Amygdala (tissue), 56 donors: ENCODE data around the gene DNM3.

Experiments
- DNase-seq, 56 donors: peaks; one replicate each; lab custom pipeline; 2025; lab: John Stamatoyannopoulos, UW

DNM3 gene

DNA sequence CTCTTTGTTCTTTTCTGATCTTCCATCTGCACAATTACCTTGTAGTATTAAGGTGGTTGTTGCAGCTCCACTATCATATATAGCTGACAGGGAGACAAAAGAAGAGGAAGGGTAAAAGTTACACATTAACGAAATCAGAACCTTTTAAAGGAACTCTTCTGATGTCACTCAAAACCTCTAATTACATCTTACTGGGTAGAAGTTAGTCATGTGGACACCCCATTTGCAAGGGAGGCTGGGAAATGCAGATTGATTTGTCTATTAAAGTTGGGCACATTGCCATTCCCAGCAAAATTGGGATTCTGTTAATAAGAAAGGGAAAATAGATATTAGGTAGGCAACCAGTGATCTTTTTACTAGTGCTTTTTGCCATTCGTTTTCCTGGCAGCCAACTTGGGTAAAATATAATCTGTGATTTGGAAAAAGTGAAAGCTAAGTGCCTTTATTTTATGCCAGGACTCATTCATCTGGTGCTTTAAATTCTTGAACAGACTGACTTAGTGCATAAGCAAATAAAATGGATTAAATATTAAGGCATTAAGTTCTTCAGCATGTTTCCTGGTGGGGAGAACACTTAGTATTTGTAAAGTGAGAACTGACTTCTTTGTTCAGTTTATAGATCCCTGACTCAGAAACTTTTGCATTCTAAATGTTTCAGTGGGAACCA is 71.3 kb downstream of the DNM3 start:
- no peak for DNase-seq

DNA sequence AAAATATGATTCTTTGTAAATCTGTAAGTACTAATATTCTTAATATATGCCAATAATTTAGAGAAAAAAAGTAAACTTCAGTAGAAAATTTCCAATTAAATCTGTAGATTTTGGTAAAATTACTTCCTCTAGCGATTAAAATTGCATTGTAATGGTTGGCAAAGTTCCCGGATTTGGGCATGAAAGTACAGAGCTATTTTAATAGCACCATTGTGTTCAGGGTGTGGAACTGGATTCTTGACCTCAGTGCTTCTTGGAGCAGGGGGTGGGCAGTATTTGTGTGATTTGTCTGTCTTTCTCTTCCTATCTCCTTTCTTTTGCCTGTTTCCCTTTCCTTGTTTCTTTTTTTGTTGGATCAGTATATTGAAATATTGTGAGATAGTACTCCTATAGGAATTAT is 72.1 kb downstream of the DNM3 start:
- DNase-seq: peak in 10 of 56 donors; percentile 18 to 62 (median 26)

- DNase-seq: no peak
Measured at GRCh38 chr1:171916315-171916771, 75.0 kb downstream of the DNM3 start.

DNA sequence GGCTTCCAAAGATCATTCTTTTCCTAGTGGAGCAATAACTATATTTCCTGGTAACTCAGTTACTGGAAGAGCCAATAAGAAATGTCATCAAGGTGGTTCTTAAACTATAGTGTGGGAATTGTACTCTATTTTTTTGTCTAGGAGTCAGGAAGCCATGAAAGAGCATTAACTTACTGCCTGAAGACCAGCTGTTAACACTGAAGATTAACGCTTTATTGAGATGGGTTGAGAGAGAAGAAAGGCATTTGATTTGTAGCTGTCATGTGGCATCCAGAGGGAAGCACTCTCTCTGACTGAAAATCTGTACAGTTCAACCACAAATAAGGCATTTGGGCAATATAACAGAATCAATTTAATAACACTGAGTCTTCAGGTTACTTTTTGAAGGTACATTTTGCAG is 76.0 kb downstream of the DNM3 start:
- no peak for DNase-seq

DNA sequence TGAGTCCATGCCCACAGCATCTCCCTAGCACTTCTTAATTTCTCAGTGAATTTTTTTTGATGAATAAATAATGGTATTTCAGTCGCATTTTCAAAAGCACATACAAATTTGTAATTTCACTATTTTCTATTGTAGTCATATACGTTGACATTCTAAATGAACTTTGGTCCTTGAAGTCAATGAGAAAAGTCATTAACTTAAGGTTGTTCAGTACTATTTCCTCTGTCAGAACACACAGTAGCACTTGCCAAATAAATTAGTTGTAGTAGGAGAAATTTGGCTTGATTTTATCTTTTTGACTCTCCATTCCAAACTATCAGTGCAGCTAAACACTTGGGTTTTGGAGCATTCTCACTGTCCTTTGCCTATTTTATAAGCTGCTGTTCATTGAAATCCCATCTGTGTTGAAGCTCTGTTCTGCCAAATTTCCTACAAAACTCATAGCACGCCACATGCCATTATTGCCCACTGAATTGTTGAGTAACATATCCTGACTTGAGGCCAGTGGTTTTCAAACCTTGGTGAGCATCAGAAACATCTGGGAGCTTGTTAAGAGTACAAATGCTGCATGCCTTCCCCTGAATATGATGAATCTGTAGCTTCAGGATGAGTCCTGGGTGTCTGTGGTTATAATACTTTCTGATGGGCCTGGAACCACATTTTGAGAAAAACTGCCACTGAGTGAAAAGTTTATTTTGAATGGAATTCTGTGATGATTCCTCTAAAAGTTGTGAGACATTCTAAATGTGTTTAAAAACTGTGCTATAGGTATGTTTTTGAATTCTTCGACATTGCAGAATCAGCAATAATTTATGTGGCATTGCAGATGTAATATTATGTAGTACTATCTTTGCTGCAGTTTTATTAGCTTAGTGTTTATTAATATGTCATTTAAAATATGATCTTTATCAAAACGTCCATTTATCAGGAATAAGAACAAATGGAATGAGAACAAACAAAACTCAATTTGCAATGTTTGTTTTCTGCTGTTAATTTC is 78.9 kb downstream of the DNM3 start:
- DNase-seq: no peak

GRCh38 chr1:171922999-171923398 is 81.7 kb downstream of the DNM3 start:
- no peak for DNase-seq

DNA sequence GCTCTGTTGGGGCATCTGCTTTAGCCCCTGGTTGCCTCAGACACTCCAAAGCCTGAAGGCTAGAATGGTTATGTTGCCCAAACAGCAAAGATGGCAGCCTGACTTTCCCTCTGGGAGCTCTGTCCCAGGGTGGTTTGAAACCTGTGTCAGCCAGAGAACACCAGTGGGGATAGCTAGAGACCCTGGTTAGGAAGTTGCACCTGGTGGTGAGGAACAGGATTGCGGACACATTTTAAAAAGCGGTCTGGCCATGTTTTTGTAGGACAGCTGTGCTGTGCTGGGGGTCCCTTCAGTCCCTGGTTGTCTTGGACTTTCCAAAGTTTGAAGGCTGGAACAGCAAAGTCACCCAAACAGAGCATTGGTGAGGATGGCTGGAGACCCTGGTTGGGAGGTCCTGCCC is 87.8 kb downstream of the DNM3 start:
- no peak for DNase-seq

GRCh38 chr1:171931752-171932151 is 90.5 kb downstream of the DNM3 start:
- no peak for DNase-seq

GRCh38 chr1:171934664-171935063 is 93.4 kb downstream of the DNM3 start:
- no peak for DNase-seq

DNA sequence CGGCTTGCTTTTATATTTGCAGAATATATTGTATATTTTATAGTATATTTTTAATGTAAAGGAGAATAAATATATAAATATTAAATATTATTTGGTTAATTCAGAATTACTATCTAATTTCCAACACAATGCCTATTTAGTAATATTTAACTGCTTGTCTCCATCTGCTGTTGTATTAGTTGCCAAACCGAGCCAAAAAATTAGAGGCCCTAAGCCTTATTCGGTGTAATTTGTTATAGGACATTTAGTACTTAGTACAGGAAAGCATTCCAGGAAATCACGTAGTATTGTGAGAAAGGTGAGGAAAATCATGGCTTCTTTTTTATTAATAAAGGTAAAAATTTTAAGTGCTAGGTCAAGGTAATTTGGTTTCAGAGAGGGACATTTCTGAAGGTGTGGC is 93.8 kb downstream of the DNM3 start:
- DNase-seq: no peak

GRCh38 chr1:171935664-171936063 is 94.4 kb downstream of the DNM3 start:
- no peak for DNase-seq

DNA sequence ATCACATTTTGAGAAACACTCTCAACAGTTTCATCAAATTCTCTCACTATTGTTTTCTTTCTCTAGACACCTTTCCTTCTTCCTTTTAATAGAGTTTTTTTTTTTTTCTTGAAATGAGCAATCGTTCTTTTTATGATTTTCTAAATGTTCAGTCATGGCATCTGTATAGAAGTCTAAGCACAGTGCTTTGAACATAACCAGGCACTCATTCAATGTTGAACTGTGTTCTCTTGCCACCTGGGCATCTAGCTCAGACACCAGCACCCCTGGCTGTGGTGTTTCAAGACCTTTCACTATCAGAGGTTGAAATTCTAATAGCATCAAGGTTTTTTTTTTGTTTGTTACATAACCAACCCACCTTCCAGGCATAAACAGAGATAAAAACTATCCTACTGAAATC is 96.6 kb downstream of the DNM3 start:
- no peak for DNase-seq

DNA sequence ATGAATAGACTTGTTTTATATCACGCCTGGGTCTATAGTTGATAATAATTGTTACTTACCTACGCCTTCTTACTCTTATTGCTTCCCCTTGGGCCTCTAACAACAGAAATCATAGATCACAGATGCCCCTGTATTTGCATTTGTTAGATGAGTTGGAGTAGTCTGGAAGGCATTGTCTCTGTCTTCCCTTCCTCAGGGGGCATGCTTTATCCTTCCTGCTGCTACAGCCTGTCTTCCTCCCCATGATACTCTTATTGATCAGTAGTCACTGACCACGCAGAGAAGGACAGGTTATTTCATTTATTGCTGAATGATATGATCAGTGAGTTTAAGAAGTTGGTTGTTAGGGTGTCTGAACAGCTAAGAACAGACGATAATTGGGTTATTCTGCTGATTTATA is 98.4 kb downstream of the DNM3 start:
- DNase-seq: no peak

DNA sequence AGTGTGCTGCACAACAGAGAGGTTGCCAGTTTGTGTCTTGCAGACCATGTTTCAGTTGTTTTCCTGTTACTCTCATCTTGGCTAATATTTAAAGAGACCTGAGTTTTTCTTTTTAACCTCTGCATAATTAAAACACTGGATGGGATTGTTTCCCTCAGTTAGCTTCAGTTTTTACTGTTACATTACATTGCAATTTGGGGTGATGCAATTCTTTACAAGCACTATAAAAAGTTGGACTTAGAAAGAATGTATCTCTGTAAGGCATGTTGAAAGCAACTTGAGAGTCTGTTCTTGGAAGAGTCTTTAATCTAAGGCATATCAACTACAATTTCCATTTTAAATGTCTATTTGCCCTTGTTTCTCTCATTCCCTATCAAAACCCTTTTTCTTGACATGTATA is 99.1 kb downstream of the DNM3 start:
- DNase-seq: no peak

- DNase-seq: no peak
Measured at GRCh38 chr1:171941920-171942319, 100.6 kb downstream of the DNM3 start.

DNA sequence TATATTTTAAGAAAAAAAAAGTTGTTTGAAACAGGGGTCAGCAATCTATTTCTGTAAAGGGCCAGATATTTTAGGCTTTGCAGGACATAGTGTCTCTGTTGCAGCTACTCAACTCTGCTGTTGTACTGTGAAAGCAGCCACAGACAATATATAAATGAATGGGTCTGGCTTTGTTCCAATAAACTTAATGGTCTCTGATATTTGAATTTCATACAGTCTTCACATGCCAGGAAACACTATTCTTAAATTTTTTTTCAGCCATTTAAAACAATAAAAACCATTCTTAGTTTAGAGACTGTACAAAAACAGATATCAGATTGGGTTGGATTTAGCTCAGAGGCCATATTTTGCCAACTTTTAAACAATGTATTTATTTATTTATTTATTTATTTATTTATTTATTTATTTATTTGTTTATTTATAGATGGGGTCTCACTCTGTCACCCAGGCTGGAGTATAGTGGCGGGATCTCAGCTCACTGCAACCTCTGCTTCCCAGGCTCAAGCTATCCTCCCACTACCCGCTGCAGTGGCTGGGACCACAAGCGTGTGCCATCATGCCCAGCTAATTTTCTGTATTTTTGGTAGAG is 102.8 kb downstream of the DNM3 start:
- DNase-seq: no peak

- no peak for DNase-seq
Measured at GRCh38 chr1:171948511-171948910, 107.2 kb downstream of the DNM3 start.

DNA sequence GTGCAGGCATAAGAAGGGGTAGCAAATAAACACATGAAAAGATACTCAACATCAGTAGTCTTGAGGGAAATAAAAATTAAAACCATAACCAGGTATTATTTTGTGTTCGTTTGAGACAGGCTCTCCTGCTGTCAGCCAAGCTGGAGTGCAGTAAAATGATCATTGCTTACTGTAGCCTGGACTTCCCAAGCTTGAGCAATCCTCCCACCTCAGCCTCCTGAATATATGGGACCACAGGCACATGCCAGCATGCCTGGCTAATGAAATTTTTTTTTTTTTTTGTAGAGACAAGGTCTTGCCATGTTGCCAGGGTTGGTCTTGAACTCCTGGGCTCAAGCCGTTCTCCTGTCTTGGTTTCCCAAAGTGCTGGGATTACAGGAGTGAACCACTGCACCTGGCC is 108.0 kb downstream of the DNM3 start:
- no peak for DNase-seq

GRCh38 chr1:171953835-171954234 is 112.5 kb downstream of the DNM3 start:
- no peak for DNase-seq

DNA sequence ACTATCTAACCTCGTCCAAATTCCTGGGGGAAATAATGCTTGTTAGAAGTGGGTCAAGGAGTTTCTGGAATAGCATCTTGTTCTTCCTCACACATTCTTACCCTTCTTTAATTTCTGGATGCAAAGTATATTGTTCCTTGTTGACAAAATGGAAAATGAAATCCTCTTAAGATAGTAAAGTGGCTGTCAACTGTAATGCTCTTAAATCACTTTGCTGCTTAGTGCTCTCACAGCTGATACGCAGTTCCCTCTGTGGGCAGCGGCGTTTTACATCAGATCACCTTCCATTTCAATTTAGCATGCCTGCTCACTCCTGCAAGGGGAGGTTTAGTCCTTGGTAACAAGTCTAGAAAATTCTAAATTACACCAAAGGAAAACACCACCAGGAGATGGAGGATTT is 113.1 kb downstream of the DNM3 start:
- DNase-seq: no peak

GRCh38 chr1:171961861-171962260 is 120.6 kb downstream of the DNM3 start:
- no peak for DNase-seq
